Mesangial cell (primary cell): ENCODE results near the gene ITFG2. TPM values are rescaled to one million over a fixed set of nuclear protein-coding genes. Genes with fewer than 3 reads are reported as not detected.

Source experiments
- total RNA-seq: library from RNA; depleted of rRNA; stranded (reverse); fragments of >200 nt; gene quantifications from 2 replicates; pipeline ENCODE4 v1.2.3, GENCODE V29; 2015

Gene ITFG2
- 18.4 and 21.6 TPM in 2 replicates for total RNA-seq

DNA sequence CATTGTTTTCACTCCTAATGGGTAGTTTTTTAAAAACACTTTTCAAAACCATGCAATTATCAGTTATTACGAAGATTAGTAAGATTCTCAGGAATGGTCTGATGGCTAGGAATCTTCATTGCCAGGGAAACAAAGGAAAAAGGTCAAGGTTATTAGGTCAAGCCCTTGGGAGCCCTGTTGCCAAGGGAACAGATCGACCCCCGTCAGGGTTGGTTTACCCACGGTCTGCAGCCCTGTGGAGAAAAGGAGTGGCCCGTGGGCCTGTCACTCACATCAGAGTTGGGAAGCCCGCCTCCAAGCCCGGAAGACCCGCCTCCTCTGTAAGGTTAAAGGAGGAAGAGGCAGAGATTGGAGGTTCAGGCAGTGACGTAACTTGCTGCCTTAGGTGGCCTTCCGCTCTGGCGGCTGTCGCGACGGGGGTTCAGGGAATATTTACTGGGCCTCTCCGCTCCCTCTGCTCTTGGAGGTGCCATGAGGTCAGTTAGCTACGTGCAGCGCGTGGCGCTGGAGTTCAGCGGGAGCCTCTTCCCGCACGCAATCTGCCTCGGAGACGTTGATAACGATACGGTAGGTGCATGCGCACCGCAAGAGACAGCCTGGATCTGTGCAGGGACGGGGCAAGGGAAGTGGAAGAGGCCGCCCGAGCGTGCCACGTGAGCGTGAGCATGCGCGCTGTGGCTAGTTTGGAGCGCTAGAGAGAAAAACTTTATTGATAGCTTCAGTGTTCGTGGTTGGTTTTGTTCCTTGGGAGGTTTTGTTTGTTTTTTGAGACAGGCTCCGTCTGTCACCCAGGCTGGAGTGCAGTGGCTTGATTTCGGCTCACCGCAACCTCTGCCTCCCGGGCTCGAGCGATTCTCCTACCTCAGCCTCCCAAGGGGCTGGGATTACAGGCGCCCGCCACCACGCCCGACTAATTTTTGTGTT lies at the start of gene ITFG2:
Gene ITFG2 (plus strand): TSS at position 379 of the 924 bp plus-strand sequence. CDS start 93 bp downstream, at position 472.

DNA sequence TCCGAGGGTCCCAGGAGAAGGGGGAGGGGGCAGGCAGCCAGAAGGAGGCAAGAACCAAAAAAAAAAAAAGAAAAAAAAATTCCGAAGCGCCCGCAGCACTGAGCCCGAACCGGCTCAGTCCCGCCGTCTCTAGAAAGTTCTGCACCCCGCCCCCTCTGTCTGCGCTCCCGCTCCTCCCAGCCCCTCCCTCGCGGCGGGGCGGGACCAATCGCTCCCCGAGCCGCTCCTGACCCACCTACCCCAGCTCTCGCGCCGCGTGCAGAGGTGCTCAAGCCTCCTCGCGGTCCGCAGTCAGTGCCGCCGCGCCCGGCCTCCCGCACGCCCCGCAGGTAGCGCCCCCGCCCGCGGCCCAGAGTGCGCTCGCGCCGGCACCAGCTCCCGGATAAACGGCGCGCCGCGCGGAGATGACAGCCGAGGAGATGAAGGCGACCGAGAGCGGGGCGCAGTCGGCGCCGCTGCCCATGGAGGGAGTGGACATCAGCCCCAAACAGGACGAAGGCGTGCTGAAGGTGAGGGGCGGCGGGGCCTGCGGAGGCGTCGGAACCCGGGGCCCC lies 17.7 kb upstream of the ITFG2 start, which contains the start of gene FKBP4:
Gene FKBP4 (plus strand): TSS at position 235 of the 554 bp plus-strand sequence. CDS start 170 bp downstream, at position 405.

DNA sequence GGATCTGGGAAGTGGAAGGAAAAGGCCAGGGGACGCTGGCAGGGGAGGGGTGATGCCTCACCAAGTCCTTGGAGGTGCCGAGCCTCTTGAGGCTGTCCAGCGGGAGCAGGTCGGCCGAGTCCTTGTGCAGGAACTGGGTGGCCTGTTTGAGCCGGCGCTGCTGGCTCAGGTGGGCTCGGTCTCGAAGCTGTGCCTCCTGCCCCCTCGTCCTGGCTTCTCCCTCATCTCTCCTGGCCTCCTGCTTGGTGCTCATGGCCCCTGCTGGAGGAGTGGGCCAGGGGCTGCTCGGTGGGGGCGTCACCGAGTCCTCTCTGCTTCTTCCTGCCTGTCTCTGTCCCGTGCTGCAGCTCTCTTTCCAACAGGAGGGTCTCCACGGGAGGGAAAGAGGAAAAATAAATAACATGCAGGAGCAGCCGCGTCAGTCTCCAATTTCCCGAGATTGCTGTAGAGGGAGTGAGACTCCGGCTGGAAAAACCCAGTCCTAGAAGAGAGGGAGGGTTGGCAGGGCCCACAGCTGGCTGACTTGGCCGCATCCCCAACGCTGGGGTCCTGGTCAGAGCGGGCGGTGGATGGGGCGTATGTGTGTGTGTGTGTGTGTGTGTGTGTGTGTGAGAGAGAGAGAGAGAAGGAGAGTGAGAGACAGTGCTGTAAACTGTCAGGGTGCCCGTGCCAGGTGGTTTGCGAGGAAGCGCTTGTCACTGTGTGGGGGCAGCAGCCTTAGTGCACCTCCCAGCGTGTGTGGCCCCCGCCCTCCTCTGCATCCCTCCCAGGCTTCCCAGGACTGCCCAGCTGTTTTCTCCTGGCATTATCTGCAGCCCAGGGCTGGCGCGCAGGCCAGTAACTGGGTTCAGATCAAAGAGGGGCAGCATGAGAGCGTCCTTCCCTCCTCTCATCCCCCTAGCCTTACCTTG lies 22.4 kb downstream of the ITFG2 start, which contains the start of gene NRIP2:
Gene NRIP2 (minus strand): TSS at position 455 of the 911 bp plus-strand sequence. CDS start 52 bp downstream, at position 403.

GRCh38 chr12:2857021-2857431 lies 44.6 kb downstream of the ITFG2 start, which contains the start of gene TEX52:
TEX52 (minus strand) TSS chr12:2857039; CDS start chr12:2857026, 13 bp downstream.

Other genes starting within 250 kb of the ITFG2 start
- gene FKBP4, start 17.7 kb upstream of the ITFG2 start, total RNA-seq = 29.2 and 60.3 TPM in 2 replicates
- under 0.01 TPM in 1 of 2 replicates, not detected in the other for gene NRIP2, start 22.4 kb downstream of the ITFG2 start, total RNA-seq
- not detected in 2 replicates for gene TEX52, start 44.4 kb downstream of the ITFG2 start, total RNA-seq
- 9.9 and 84.1 TPM in 2 replicates for gene FOXM1, start 64.5 kb downstream of the ITFG2 start, total RNA-seq
- 18.3 and 49.9 TPM in 2 replicates for gene RHNO1, start 64.6 kb downstream of the ITFG2 start, total RNA-seq
- 16.6 and 21.8 TPM in 2 replicates for gene TULP3, start 78.2 kb downstream of the ITFG2 start, total RNA-seq
- 62.4 and 77.7 TPM in 2 replicates for gene TEAD4, start 146.7 kb downstream of the ITFG2 start, total RNA-seq